Stimulated activated CD4-positive, alpha-beta T cell treated with anti-CD3 and anti-CD28 coated beads, Interleukin-15, amount 100 ng/mL, for 48 hours (primary cell): Measurements from ENCODE around the gene ABHD1.
"Not testable (repeated sequence)": the region's sequence is repeated elsewhere in the genome, so short reads cannot be mapped to it uniquely, and the experiment has no call there.

Source experiments
- DNase-seq, 2 donors: peaks; one replicate each; pipeline ENCODE4 v3.0.0-alpha.2; 2020; ENCODE audit warnings: low read depth in 2 of 2

Gene ABHD1

GRCh38 chr2:27109083-27109482 lies 14.5 kb upstream of the ABHD1 start:
- no peak for DNase-seq

- DNase-seq = not testable (repeated sequence)
These were observed 12.8 kb upstream of the ABHD1 start for GRCh38 chr2:27110603-27111352.

- DNase-seq = not testable (repeated sequence)
These were observed 12.1 kb upstream of the ABHD1 start for GRCh38 chr2:27111392-27112078.

GRCh38 chr2:27115519-27115918 lies 8.1 kb upstream of the ABHD1 start:
- no peak for DNase-seq

- no peak for DNase-seq
These were observed 5.6 kb upstream of the ABHD1 start for GRCh38 chr2:27117995-27118524.

- no peak for DNase-seq
These were observed 4.9 kb upstream of the ABHD1 start, which contains the start of gene CGREF1 for GRCh38 chr2:27118525-27119329. TSS of gene CGREF1 (minus strand) at chr2:27119128. CDS start at chr2:27104366, 14,762 bp downstream.

- DNase-seq = not testable (repeated sequence)
These were observed 4.3 kb upstream of the ABHD1 start for GRCh38 chr2:27119330-27119670.

- no peak for DNase-seq
These were observed 1.7 kb upstream of the ABHD1 start for GRCh38 chr2:27121906-27122305.

- DNase-seq = no peak
These were observed 824 bp upstream of the ABHD1 start for GRCh38 chr2:27122791-27123190.

- DNase-seq = no peak
These were observed 1.5 kb downstream of the ABHD1 start for GRCh38 chr2:27125104-27125503.

- no peak for DNase-seq
These were observed 2.7 kb downstream of the ABHD1 start for GRCh38 chr2:27126252-27126710.

- DNase-seq = no peak
These were observed 4.5 kb downstream of the ABHD1 start for GRCh38 chr2:27127883-27128667.

- DNase-seq = no peak
These were observed 5.3 kb downstream of the ABHD1 start for GRCh38 chr2:27128668-27129571.

- no peak for DNase-seq
These were observed 6.8 kb downstream of the ABHD1 start for GRCh38 chr2:27130396-27130795.

- no peak for DNase-seq
These were observed 7.8 kb downstream of the ABHD1 start for GRCh38 chr2:27131429-27131828.

- peak in 1 of 2 donors; percentile 17 for DNase-seq
These were observed 9.7 kb downstream of the ABHD1 start for GRCh38 chr2:27133195-27133875.

- peak; percentile 96 to 98 for DNase-seq
These were observed 10.5 kb downstream of the ABHD1 start, which contains the start of gene PREB for GRCh38 chr2:27133905-27134780. TSS of gene PREB (minus strand) at chr2:27134636. CDS start at chr2:27134421, 215 bp downstream.

- no peak for DNase-seq
These were observed 11.3 kb downstream of the ABHD1 start for GRCh38 chr2:27134781-27135477.
